Measurements from ENCODE around the gene FMO3.

- TF ChIP-seq, protein P1, sequence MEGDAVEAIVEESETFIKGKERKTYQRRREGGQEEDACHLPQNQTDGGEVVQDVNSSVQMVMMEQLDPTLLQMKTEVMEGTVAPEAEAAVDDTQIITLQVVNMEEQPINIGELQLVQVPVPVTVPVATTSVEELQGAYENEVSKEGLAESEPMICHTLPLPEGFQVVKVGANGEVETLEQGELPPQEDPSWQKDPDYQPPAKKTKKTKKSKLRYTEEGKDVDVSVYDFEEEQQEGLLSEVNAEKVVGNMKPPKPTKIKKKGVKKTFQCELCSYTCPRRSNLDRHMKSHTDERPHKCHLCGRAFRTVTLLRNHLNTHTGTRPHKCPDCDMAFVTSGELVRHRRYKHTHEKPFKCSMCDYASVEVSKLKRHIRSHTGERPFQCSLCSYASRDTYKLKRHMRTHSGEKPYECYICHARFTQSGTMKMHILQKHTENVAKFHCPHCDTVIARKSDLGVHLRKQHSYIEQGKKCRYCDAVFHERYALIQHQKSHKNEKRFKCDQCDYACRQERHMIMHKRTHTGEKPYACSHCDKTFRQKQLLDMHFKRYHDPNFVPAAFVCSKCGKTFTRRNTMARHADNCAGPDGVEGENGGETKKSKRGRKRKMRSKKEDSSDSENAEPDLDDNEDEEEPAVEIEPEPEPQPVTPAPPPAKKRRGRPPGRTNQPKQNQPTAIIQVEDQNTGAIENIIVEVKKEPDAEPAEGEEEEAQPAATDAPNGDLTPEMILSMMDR (IDR thresholded peaks at IDR 0.05) = no peak
- TF ChIP-seq POLR2A (IDR thresholded peaks at IDR 0.05) = no peak
Measured at GRCh38 chr1:171150156-171150555, 59.5 kb downstream of the FMO3 start.

Measured in ovary (tissue), 3 donors.